ENCODE measurements around the gene AGAP1. TPM values are rescaled to one million over a fixed set of nuclear protein-coding genes. Genes with fewer than 3 reads are reported as not detected.

AGAP1 gene
- total RNA-seq, 2 donors from 2014 or later = 16.1 to 40.1 TPM

- intact Hi-C loops (cut with DNase I) = no loop called here
- no peaks in the 10 kb centered on the region for H3K4me1 ChIP-seq (replicated peaks)
- no peaks in the 10 kb centered on the region for H3K9me3 ChIP-seq
- no peaks in the 10 kb centered on the region for H3K36me3 ChIP-seq
- no peak for DNase-seq (ENCODE audit: low spot score)
- H3K4me3 ChIP-seq = no peak overlapping the region
- WGBS = 68% methylated on average over 6 of the region's 6 CpGs
- no peak for TF ChIP-seq POLR2AphosphoS5 (IDR thresholded peaks at IDR 0.05)
- TF ChIP-seq POLR2A (IDR thresholded peaks at IDR 0.05) = no peak
- no peak for TF ChIP-seq CTCF (IDR thresholded peaks at IDR 0.05)
- H3K27ac ChIP-seq = no peak overlapping the region
- H3K27me3 ChIP-seq (replicated peaks; ENCODE audit: insufficient read depth) = no peaks in the 10 kb centered on the region
Observed at GRCh38 chr2:235904585-235904931, 410.7 kb downstream of the AGAP1 start.

GRCh38 chr2:235908826-235909225 is 415.0 kb downstream of the AGAP1 start:
- H3K9me3 ChIP-seq = no peaks in the 10 kb centered on the region
- DNase-seq (ENCODE audit: low spot score) = no peak
- no peak overlapping the region for H3K27ac ChIP-seq
- no peaks in the 10 kb centered on the region for H3K27me3 ChIP-seq (replicated peaks; ENCODE audit: insufficient read depth)
- H3K4me1 ChIP-seq (replicated peaks) = no peaks in the 10 kb centered on the region
- no peaks in the 10 kb centered on the region for H3K36me3 ChIP-seq
- TF ChIP-seq CTCF (IDR thresholded peaks at IDR 0.05) (no peak), POLR2A (IDR thresholded peaks at IDR 0.05) (no peak), POLR2AphosphoS5 (IDR thresholded peaks at IDR 0.05) (no peak)
- WGBS = 85% methylated on average over 6 of the region's 6 CpGs
- intact Hi-C loops (cut with DNase I) = no loop called here
- no peak overlapping the region for H3K4me3 ChIP-seq

GRCh38 chr2:235909358-235909757 is 415.5 kb downstream of the AGAP1 start:
- H3K9me3 ChIP-seq = no peaks in the 10 kb centered on the region
- H3K4me1 ChIP-seq (replicated peaks) = no peaks in the 10 kb centered on the region
- WGBS = 72% methylated on average over 2 of the region's 2 CpGs
- H3K36me3 ChIP-seq = no peaks in the 10 kb centered on the region
- no peak overlapping the region for H3K27ac ChIP-seq
- DNase-seq (ENCODE audit: low spot score) = no peak
- H3K27me3 ChIP-seq (replicated peaks; ENCODE audit: insufficient read depth) = no peaks in the 10 kb centered on the region
- intact Hi-C loops (cut with DNase I) = no loop called here
- no peak for TF ChIP-seq POLR2A (IDR thresholded peaks at IDR 0.05)
- no peak for TF ChIP-seq CTCF (IDR thresholded peaks at IDR 0.05)
- no peak for TF ChIP-seq POLR2AphosphoS5 (IDR thresholded peaks at IDR 0.05)
- H3K4me3 ChIP-seq = no peak overlapping the region

GRCh38 chr2:235910067-235910466 is 416.2 kb downstream of the AGAP1 start:
- 94% methylated on average over 3 of the region's 3 CpGs for WGBS
- Histone ChIP-seq H3K4me3 (no peak overlapping the region), H3K27me3 (replicated peaks; ENCODE audit: insufficient read depth) (no peaks in the 10 kb centered on the region), H3K9me3 (no peaks in the 10 kb centered on the region), H3K4me1 (replicated peaks) (no peaks in the 10 kb centered on the region), H3K36me3 (no peaks in the 10 kb centered on the region), H3K27ac (no peak overlapping the region)
- DNase-seq (ENCODE audit: low spot score) = no peak
- no peak for TF ChIP-seq POLR2AphosphoS5 (IDR thresholded peaks at IDR 0.05)
- TF ChIP-seq CTCF (IDR thresholded peaks at IDR 0.05) = no peak
- no peak for TF ChIP-seq POLR2A (IDR thresholded peaks at IDR 0.05)
- intact Hi-C loops (cut with DNase I) = no loop called here

- DNase-seq (ENCODE audit: low spot score) = no peak
- Histone ChIP-seq H3K4me3 (no peak overlapping the region), H3K27ac (no peak overlapping the region), H3K36me3 (no peaks in the 10 kb centered on the region), H3K4me1 (replicated peaks) (no peaks in the 10 kb centered on the region), H3K9me3 (no peaks in the 10 kb centered on the region), H3K27me3 (replicated peaks; ENCODE audit: insufficient read depth) (no peaks in the 10 kb centered on the region)
- 90% methylated on average over 6 of the region's 6 CpGs for WGBS
- TF ChIP-seq POLR2AphosphoS5 (IDR thresholded peaks at IDR 0.05) = no peak
- TF ChIP-seq POLR2A (IDR thresholded peaks at IDR 0.05) = no peak
- no peak for TF ChIP-seq CTCF (IDR thresholded peaks at IDR 0.05)
- intact Hi-C loops (cut with DNase I) = no loop called here
Observed at GRCh38 chr2:235911125-235911524, 417.3 kb downstream of the AGAP1 start.
